Right lung (tissue), 5 donors: ENCODE results near the gene CHML. TPM values are rescaled to one million over a fixed set of nuclear protein-coding genes. Genes with fewer than 3 reads are reported as not detected.

Experiments used
- DNase-seq, 2 donors: peaks; one replicate each; pipeline ENCODE4 v3.0.0-alpha.2; 2013
- polyA plus RNA-seq, 5 donors: library from polyadenylated mRNA; unstranded; fragments of 120-200 nt; gene quantifications; one replicate each; pipeline versions ENCODE4 v1.2.1 to v1.2.3, GENCODE V29; 2013; ENCODE audit warnings: inconsistent platforms in 1 of 5, low replicate concordance in 1 of 5; ENCODE audit not compliant: insufficient read length in 5 of 5, insufficient read depth in 1 of 5

Gene CHML
- polyA plus RNA-seq, 5 donors: 12.6 to 33.2 (median 22.1) TPM

DNA sequence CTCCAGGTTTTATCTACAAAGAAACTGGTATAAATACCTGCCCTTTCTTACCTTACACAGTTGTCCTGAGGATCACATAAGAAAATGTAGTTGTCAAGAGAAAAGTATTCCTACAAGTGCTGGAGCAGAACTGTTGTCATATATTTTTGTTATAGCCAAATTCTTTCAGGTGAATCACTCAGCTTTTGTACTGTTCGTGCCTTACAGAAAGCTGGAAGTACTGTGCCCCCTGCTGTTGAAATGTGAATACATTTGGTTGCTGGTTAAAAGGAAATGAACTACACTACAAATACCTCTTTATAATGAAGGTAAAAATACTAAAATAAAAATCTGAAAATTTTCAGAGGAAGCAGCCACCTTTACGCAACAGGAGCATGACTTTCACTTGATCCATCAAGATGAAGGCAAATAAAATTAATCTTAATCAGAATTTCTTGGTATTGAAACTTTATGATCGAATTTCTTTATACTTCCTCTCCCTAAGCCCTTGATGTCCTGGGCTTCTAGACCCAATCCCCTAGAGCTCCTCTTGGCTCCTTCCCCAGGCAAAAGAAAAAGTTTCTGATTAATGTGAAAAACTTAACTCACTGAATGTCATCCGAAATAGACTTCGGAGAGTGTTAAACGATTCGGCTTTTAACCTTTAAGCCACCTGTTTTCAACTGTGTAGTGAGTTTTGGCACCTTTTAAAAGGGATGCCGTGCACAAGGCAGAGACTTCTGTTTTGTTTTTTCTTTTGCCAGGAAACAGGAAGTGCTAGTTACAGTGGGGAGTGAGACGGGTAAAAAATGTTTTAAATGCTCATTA lies 12.5 kb downstream of the CHML start:
- no peak for DNase-seq

DNA sequence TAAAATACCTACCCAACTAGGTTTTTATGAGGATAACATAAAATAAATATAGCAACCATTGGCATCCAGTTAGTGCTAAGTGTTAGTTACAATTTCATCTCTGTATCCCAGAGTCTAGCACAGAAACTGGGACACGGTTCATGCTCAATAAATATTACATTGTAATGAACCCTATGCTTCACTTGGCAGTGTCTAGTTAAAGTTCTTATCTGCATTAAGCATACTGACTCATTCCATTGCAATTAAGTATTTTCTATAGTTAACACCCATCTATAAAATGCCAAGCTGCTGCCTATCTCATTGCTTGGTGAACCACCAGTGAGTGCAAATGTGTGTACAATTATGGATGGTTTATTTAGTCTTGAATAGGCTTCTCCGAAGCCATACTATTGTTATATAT lies 15.2 kb downstream of the CHML start:
- DNase-seq: no peak

DNA sequence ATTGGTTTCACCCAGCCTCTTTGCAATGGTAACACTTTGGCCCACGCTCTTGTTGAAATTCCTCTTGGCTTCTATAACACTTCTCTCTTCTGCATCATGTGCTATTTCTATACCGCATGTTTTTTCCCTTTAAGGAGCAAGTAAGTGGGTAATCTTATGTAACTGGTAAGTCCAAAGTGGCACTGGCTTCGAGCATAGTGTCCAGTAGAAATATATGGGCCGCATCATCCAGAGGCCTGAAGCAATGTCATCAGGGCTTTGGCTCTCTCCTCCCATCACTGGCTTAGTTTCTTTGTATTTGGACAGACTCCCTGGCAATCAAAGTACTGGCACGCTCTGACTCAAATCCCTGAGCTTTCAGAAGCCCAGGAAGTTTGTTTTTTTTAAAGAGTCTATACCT lies 17.5 kb downstream of the CHML start:
- DNase-seq: no peak

DNA sequence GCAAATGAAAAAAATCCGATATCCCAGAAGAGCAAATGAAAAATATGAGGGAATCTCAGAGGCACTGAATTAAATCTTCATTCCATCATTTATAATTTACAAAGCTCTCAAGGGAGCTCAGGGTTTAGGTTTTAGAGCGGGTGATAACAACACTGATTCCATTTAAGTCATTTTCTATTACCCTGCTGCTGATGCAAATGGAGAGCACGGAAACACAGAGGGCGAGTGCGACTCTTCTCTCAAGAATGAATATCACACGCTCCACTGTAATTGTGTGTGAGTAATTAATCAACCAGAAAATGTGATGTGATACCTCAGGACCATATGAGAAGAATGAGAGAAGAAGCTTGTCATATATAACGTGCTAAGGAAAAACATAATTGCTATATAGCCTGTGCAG lies 22.7 kb downstream of the CHML start:
- DNase-seq: no peak

DNA sequence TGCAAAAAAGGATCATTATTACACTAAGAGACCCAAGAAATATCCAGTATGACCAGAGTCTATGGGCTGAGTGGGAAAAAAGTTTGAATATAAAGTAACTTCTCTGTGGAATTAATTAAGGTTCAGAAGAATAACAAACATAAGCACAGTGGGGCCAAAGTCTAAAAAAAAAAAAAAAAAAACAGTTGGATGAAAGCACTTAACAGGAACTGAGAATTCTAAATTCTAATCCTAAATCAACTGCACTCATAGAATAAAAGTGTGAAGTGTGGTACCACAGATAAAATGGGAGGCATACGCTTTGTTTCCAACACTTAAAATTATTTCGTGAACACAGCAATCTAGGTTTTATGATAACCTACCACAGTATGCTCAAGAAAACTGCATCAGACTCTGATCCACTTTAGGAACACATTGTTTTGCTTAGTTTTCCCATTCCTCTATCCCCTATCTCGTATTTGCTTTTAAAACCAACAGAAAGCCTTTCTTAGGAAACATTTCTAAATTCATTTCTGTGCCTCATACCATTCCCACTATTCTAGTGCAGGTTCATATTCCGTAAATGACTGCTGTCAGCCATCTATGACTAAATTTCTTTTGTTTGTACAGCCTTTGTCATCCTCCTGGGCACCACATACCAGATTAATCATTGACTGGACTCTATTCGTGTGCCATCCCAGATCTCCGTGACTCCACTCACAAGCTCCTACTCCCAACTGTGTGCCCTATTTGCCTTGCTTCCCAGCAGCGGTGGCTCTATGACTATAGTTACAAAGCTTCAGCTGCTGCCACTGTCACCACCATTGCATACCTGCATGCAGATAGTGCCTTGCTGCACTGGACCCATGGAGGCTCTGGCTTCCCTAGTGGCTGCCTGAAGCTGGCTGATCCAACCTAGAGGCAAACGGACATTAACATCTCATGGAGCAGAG lies 24.9 kb downstream of the CHML start:
- DNase-seq: no peak

DNA sequence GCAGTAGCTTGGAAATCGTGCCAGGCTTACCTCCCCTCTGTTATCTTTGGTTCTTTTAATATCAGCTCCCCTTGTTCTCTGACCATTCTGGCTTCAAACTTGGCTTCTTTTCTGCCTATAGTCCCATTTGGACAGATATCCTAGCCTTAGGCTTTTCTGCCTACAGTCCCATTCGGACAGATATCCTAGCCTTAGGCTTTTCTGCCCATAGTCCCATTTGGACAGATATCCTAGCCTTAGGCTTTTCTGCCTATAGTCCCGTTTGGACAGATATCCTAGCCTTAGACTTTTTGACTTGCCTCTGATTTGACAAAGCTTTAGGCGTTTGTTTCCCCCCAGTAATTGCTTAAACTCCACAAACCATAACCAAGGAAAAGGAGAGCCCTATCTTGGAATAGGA lies 25.6 kb downstream of the CHML start:
- no peak for DNase-seq

DNA sequence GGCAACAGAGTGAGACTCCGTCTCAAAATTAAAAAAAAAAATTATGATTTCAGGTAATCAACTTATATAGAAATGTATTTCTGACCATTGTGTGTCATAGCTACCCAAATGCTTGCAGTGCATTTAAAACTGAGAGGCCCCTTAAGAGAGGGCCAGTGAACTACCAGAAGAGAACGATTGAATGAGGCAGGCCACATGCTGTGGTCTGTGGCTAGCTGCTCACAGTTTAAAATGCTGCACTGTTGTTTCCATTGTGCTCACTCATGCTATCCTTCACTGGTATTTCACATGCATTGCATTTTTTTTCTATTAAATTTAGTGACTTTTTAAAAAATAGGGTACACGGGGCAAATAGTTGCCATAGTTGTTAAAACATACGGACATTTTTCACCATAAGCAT lies 26.0 kb downstream of the CHML start:
- no peak for DNase-seq

DNA sequence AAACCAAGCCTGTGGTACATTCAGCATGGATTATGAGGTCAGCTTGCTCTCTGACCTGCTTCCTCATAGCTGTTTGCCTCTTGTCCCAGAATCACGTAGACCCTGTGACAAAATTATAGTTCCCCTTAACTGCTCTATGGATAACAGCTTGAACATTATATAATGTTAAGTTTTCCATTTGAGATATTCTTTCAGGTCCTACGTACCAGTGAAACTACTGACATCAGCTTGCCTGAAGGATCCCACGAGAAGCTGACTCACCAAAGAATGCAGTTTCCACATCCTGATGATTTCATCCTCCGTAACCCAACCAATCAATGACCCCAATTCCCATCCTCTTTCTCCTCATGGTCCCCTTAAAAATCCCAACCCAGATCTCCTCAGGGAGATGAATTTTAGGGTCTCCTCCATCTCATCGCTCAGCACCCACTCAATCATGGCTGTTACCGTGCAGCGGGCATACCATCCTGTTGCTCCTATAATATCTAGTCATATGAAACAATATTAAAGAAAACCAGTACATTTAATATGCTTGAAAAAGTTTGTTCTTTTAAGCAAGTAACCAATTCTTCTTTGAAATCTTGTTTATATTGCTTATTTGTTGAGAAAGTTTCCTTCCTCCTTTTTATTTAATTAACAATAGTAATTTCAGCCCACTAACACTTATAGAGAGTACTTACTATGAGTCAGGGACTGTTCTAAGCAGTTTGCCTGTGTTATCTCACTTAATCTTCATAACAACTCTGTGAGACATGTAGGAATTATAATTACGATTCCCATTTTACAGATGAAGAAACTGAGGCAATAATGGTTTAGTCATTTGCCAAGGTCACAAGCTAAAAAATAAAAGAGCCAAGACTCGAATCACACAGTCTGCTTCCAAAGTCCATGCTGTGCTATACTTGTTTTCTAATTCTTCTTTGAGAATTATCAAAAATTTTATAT lies 27.4 kb downstream of the CHML start:
- no peak for DNase-seq

DNA sequence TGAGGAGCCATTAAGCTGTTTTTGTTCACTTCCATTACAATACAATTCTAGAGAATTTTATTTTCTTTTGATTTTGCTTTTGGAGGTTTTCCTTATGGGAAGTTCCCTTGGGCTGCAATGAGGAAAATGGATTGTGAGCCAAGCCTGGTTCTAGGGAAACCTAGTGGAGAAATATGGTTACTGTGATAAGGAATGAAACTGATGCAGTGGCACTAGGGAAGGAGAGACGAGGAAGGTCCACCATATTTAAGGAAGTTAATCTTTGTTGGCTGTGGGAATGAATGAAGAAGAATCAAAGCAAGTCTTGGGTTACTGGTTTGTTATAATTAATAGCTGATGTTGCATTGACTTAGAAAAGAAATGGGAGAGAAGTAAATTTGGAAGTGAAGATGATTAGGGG lies 28.4 kb downstream of the CHML start:
- no peak for DNase-seq

DNA sequence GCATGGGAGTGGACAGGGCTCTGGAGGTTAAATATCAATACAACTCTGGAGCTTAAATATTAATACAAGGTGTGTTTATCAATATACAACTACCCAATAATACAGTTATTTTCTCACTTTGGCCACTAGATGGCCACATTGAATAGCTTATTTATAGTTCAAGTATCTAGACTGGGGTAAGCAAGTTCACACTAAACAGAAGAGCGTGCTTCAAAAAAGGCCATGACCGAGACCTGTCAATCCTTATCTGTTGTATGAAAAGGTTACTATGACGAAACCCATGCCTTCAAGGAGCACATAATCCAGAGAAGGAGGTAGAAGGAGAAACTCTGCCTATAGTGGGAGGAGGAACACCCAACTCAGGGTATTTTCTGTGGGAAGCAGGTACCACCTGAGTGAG lies 29.1 kb downstream of the CHML start:
- peak in 1 of 2 donors; percentile 32 for DNase-seq

DNA sequence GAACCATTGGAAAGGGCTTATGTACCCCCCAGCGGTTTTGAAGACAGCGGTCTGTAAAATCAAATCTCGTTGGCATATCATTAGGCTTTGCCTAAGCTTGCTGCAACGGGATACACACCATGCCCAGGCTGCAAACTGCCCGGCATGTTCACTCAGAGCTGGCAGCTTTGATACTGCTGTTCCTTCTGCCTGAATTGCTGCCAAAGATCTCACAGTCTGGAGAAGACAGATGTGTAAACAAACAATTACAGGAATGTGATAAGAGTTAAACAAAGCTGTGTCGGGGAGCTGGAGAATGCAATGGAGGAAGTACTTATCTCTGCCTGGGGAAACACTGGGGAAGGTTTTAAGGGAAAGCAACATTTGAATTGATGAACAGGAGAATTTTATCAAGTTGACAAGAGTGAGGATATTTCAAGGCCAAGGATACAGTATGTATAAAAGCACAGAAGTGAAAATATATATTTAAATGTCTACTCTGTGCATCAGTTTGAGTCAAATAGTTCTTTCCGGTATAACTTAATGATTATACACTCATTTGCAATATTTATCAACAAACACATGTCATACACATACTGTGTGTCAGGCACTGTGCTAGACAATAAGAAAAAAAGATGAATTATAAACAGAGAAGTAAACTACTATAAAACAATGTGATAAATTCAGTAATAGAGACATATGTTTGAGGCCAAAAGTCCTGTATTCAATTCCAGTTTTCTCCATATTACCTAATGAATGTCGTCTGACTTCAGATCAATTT lies 29.9 kb downstream of the CHML start:
- peak; percentile 76 to 83 for DNase-seq

DNA sequence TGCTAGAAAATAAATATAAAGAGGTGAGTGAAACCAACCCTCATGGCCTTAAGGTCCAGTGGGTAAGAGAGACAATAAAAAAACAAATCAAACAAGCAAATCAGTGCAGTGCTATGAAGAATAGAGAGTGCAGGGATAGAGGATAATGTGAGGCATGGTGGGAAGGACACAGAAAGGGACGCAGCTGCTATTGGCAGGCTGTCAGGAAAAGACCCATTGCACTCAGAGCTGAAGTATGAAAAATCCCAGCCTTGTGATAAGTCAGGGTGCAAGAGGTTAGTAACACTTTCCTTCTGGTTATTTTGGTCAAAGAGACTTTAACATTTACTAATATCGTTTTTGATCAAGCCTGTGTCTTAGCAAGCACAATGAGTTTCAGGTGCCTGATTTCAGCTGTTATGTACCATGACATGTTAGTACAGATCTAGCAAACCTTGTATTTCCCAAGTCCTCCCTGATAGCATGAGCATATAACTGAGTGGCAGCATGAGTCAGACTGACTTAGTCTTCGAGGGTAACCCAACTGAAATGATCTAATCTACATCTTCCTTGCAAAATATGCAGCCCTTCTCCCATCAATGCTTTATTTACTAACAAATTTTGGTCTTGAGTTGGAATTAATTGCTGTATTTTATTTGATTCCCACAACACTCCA lies 31.7 kb downstream of the CHML start:
- no peak for DNase-seq

DNA sequence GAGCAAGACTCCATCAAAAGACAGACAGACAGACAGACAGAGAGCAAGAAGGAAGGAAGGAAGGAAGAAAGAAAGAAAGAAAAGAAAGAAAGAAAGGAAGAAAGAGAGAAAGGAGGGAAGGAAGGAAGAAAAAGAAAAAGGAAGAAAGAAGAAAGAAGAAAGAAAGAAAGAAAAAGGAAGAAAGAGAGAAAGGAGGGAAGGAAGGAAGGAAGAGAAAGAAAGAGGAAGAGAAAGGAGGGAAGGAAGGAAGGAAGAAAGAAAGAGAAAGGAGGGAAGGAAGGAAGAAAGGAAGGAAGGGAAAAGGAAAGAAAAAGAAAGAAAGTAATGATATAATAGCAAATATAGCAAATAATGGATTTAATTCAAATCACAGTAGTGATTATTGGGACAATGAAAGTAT lies 32.7 kb downstream of the CHML start:
- DNase-seq: no peak

DNA sequence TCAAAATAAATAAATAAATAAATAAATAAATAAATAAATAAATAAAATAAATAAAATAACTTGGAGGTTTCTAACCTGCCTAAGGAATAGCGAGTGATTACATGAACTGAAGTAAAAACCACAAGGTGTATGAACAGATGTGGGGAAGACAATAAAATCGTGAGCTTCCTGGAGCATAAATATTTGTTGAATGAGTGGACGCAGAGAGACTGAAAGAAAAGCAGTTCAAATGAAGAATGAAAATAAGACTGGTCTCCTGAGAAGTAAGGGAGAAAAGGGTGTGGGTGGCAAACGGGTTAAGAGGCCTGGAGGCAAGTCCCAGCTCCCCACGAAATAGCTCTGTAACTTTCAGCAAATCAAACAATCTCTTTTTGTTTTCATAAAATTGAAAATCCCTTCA lies 33.6 kb downstream of the CHML start:
- DNase-seq: no peak

DNA sequence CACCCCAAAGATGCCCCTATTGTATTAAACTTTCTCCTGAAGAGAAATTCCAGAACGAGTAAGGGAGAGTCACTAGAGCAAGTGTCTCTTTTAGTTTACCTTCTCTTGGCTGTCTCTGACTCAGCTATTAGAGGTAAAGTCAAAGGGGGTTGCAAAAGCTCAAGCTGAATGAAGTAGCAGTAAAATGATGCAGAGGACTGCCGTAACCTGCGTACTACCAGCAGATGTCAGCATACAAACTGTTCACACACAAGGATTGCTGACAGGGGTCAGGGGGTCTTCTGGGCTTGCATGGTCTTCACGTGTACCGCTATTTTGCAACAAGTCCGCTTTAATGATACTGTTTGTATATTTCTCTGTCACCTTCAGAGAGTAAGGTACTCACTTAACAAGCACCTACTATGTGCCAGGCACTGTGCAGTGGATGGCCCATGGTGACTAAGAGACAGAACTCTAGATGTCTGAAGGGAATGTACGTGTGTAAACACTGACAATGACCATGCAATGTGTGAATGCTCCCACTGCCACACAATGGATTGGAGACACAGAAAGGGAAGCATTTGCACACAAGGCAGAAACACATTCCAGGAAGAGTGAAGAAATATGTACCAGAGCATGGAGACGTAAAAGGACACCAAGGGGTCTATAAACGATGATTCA lies 34.9 kb downstream of the CHML start:
- DNase-seq: no peak

DNA sequence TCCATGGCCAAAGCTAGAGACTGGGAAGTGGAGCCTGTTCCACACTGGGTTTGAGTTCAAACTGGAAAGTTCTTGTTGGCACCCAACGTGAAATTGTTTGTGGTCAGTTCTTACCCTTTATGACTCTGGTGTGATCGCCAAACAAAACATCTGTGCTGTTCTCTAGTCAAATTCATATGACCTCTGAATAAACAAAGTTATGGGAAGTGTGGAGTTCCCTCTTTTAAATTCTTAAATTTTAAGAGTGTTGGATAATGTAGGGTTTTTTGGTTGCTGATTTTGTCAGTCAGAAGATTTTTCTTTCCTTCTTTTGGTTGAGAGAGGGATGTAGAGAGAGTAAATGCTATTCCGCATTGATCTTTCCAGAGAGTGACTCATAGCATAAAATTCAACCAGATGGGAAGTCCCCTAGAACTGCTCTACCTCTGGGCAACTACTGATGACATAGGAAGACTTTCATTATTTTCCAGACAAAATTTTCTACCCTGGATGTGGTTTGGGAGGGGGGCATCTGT lies 36.4 kb downstream of the CHML start:
- DNase-seq: no peak

DNA sequence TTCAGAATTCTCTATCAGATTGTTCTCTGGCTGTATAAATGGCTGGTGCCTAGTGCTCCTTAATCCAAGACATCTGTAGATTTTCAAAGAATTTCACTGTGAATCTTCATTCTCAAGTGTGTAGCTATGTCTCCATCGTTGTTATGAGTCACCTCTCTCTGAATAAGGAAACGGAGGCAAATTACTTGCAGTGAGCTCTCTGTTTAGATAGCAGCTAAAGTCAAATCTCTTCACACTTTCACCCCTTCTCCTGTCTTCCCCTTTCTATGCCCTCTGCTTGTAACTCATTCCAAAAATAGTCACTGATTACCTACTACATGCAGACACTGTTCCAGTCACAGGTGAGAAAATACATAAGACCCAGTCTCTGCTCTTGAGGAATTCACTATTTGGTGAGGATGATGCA lies 39.7 kb downstream of the CHML start:
- DNase-seq: no peak

DNA sequence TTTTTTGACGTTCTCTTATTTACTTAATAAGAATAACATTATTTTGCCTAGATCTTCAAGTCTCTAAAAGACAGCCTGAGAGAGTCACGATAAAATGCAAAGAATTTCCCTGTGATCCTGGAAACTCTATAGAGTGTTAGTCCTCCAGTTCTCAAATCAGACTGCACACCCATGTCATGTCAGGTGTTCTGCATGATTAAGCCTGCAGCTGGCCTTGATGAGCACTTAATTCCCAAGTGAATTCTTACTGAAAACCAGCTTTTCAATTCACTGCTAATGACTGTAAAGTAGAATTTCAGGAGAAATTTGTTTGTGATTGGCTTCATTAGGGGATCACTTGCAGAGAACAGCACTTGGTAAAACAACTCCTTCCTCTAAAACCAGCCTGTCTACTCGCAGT lies 41.9 kb downstream of the CHML start:
- DNase-seq: no peak

DNA sequence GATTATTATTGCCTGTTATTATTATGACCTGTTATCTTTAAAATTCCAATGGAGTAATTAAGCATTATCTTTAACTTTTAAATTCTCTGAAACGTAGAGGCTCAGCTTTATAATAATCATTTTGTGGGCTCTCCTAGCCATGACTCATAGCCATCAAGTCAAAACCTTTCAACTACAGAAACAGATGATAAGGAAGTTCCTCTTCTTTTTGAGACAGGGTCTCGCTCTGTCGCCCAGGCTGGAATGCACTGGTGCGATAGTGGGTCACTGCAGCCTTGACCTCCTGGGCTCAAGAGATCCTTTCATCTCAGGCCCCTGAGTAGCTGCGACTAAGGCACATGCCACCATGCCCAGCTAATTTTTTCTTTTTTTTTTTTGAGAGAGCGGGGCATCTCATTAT lies 43.5 kb downstream of the CHML start:
- no peak for DNase-seq

DNA sequence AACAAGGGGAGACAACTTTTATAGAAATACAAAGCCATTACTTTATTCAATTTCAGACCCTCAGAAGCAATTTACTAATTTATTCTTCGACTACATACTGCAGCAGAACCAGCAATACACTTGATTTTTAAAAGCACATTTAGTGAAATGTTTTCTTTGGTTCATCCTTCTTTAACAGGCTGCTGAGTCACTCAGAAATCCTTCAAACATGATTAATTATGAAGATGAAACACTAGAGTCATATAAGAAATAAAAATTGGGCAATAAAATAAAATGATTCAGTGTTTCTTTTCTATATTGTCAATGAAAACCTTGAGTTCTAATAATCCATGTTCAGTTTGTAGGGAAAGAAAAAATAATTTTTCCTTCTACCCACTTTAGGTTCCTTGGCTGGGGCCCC lies 47.0 kb downstream of the CHML start:
- DNase-seq: no peak
